Testis (tissue), 2 donors: ENCODE results near the gene LIMA1.

ENCODE experiments used
- POLR2A ChIP-seq: fragments of 450-650 bp; IDR thresholded peaks from one replicate; pipeline ENCODE4 v1.6.1; 2017; ENCODE audit warnings: antibody characterized with exemption, mild to moderate bottlenecking, moderate library complexity
- TF ChIP-seq, protein P1 (sequence below), 3 experiments: fragments of 450-650 bp in 2 of 3; fragments of 200-600 bp in 1 of 3; sonication (generic) in 1 of 3; IDR thresholded peaks; one replicate each; pipeline ENCODE4 v1.5.1; 2016 to 2019; ENCODE audit warnings: antibody characterized with exemption in 3 of 3, mild to moderate bottlenecking in 2 of 3, moderate library complexity in 1 of 3

- TF ChIP-seq POLR2A: no peak
- TF ChIP-seq, protein P1, sequence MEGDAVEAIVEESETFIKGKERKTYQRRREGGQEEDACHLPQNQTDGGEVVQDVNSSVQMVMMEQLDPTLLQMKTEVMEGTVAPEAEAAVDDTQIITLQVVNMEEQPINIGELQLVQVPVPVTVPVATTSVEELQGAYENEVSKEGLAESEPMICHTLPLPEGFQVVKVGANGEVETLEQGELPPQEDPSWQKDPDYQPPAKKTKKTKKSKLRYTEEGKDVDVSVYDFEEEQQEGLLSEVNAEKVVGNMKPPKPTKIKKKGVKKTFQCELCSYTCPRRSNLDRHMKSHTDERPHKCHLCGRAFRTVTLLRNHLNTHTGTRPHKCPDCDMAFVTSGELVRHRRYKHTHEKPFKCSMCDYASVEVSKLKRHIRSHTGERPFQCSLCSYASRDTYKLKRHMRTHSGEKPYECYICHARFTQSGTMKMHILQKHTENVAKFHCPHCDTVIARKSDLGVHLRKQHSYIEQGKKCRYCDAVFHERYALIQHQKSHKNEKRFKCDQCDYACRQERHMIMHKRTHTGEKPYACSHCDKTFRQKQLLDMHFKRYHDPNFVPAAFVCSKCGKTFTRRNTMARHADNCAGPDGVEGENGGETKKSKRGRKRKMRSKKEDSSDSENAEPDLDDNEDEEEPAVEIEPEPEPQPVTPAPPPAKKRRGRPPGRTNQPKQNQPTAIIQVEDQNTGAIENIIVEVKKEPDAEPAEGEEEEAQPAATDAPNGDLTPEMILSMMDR (IDR thresholded peaks at IDR 0.05): no peak
Measured at GRCh38 chr12:50215033-50215432, 68.3 kb downstream of the LIMA1 start.
